Neutrophil (primary cell): ENCODE results near the gene LOXHD1.

Experiments
- H3K27ac ChIP-seq: fragments of 200-600 bp; sonication (generic); 2 replicates; pipeline ENCODE4 v1.5.1; 2016; ENCODE audit warnings: mild to moderate bottlenecking, moderate library complexity
- H3K27me3 ChIP-seq: fragments of 200-600 bp; sonication (generic); 2 replicates; pipeline ENCODE4 v1.6.0; 2016; ENCODE audit warnings: mild to moderate bottlenecking
- H3K36me3 ChIP-seq: fragments of 200-600 bp; sonication (generic); 2 replicates; pipeline ENCODE4 v1.5.1; 2017
- H3K4me1 ChIP-seq, 2 experiments: fragments of 200-600 bp in 1 of 2; sonication (generic) in 1 of 2; 1 replicate in 1 of 2; 2 replicates in 1 of 2; pipeline versions ENCODE4 v1.5.1 to v1.6.1; 2013 to 2016; ENCODE audit warnings: low read depth in 1 of 2, low read length in 1 of 2, mild to moderate bottlenecking in 1 of 2, moderate library complexity in 1 of 2; ENCODE audit not compliant: control insufficient read depth in 1 of 2, insufficient read depth in 1 of 2
- H3K4me3 ChIP-seq, 2 experiments: fragments of 200-600 bp in 1 of 2; sonication (generic) in 1 of 2; 1 replicate in 1 of 2; 2 replicates in 1 of 2; pipeline ENCODE4 v1.5.1; 2013 to 2016; ENCODE audit warnings: low read depth in 1 of 2, low read length in 1 of 2, mild to moderate bottlenecking in 1 of 2, moderate library complexity in 1 of 2
- H3K9me3 ChIP-seq: fragments of 200-600 bp; sonication (generic); 2 replicates; pipeline ENCODE4 v1.5.1; 2016
- CTCF ChIP-seq: fragments of 200-600 bp; sonication (generic); IDR thresholded peaks from 2 replicates; pipeline ENCODE4 v1.5.1; 2016; ENCODE audit warnings: antibody characterized with exemption

LOXHD1 gene

GRCh38 chr18:46570134-46570533, 86.9 kb downstream of the LOXHD1 start:
- Histone ChIP-seq H3K9me3 (no peaks in the 10 kb centered on the region), H3K4me3 (no peak overlapping the region), H3K36me3 (peaks cover 88% of the 10 kb centered on the region), H3K27ac (no peak overlapping the region), H3K27me3 (no peaks in the 10 kb centered on the region), H3K4me1 (no peaks in the 10 kb centered on the region)
- TF ChIP-seq CTCF = no peak

GRCh38 chr18:46569211-46569610, 87.8 kb downstream of the LOXHD1 start:
- Histone ChIP-seq H3K4me1 (no peaks in the 10 kb centered on the region), H3K27ac (no peak overlapping the region), H3K9me3 (no peaks in the 10 kb centered on the region), H3K36me3 (peaks cover 91% of the 10 kb centered on the region), H3K27me3 (no peaks in the 10 kb centered on the region), H3K4me3 (no peak overlapping the region)
- no peak for TF ChIP-seq CTCF

GRCh38 chr18:46567196-46567595, 89.8 kb downstream of the LOXHD1 start:
- peaks cover 85% of the 10 kb centered on the region for H3K36me3 ChIP-seq
- H3K27me3 ChIP-seq = no peaks in the 10 kb centered on the region
- H3K27ac ChIP-seq = no peak overlapping the region
- no peaks in the 10 kb centered on the region for H3K9me3 ChIP-seq
- no peak overlapping the region for H3K4me3 ChIP-seq
- no peaks in the 10 kb centered on the region for H3K4me1 ChIP-seq
- TF ChIP-seq CTCF = no peak

GRCh38 chr18:46566111-46566510, 90.9 kb downstream of the LOXHD1 start:
- H3K36me3 ChIP-seq = peaks cover 85% of the 10 kb centered on the region
- no peaks in the 10 kb centered on the region for H3K9me3 ChIP-seq
- H3K27ac ChIP-seq = no peak overlapping the region
- TF ChIP-seq CTCF = no peak
- H3K4me1 ChIP-seq = no peaks in the 10 kb centered on the region
- no peak overlapping the region for H3K4me3 ChIP-seq
- no peaks in the 10 kb centered on the region for H3K27me3 ChIP-seq

GRCh38 chr18:46565256-46565655, 91.8 kb downstream of the LOXHD1 start:
- TF ChIP-seq CTCF = no peak
- H3K27ac ChIP-seq = no peak overlapping the region
- H3K27me3 ChIP-seq = no peaks in the 10 kb centered on the region
- H3K4me3 ChIP-seq = no peak overlapping the region
- H3K36me3 ChIP-seq = peaks cover 83% of the 10 kb centered on the region
- no peaks in the 10 kb centered on the region for H3K9me3 ChIP-seq
- H3K4me1 ChIP-seq = no peaks in the 10 kb centered on the region

GRCh38 chr18:46563317-46563716, 93.7 kb downstream of the LOXHD1 start:
- H3K36me3 ChIP-seq = peaks cover 81% of the 10 kb centered on the region
- no peak overlapping the region for H3K27ac ChIP-seq
- H3K27me3 ChIP-seq = no peaks in the 10 kb centered on the region
- H3K4me3 ChIP-seq = no peak overlapping the region
- H3K9me3 ChIP-seq = no peaks in the 10 kb centered on the region
- TF ChIP-seq CTCF = no peak
- no peaks in the 10 kb centered on the region for H3K4me1 ChIP-seq
